Stimulated activated CD8-positive, alpha-beta memory T cell treated with anti-CD3 and anti-CD28 coated beads, Interleukin-7, amount 100 ng/mL, for 4 hours (primary cell): ENCODE measurements around the gene CLMP.
"Not testable (repeated sequence)": the region's sequence is repeated elsewhere in the genome, so short reads cannot be mapped to it uniquely, and the experiment has no call there.

Experiments
- DNase-seq, 2 donors: peaks; one replicate each; pipeline ENCODE4 v3.0.0-alpha.2; 2020; ENCODE audit warnings: low read depth in 2 of 2

The CLMP gene

DNA sequence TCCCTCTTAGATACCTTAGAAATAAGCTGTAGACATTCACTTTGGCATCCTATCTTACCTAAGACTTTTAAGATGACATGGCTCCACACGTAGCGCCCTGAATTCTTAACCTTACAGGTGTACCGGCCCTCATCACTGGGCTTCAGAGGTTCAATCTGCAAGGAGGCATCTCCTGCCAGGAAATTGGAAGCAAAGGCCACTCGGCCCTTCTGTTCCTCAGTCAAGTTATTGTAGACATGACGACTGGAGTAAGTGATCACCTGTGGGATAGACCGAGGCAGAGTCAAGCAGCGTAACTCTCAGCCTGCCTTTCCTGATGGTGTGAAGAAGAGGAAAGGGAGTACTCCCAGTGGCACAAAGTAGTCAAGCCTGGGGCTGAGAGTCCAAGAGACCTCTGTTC lies 110.6 kb downstream of the CLMP start:
- no peak for DNase-seq

DNA sequence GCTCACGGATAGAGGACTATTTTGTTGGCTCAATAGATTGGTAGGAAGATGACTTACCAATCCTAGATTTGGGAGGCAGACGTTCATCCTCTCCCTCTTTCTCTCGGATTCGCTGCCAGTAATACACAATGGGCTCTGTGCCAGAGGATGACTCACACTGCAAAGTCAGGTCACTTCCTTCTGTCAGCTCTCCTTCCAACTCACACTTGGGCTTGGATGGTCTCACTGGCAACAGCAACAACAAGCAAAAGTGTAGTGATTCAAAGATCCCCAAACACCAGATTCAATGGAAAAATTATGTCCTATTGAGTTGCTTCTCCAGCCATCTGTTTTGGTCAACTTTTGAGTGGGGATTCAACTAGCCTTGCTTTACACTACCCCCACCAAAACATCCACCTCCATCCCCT lies 111.4 kb downstream of the CLMP start:
- DNase-seq, result peak; percentile 33 to 35

GRCh38 chr11:123082977-123083376 lies 112.1 kb downstream of the CLMP start:
- DNase-seq, result no peak

DNA sequence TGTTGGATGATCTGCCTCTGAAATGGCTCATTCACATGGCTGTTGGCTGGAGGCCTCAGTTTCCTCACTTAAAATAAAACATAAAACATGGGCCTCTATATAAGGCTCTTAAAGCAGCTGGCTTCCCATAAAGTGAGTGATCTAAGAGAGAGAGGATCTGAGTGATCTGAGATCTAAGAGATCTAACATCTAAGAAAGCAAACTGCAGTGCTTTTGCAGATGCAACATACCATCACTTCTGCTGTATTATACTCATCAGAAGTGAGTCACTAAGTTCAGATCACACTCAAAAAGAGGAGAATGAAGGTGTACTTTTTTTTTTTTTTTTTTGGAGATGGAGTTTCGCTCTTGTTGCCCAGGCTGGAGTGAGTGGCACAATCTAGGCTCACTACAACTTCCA lies 115.0 kb downstream of the CLMP start:
- no peak for DNase-seq

DNA sequence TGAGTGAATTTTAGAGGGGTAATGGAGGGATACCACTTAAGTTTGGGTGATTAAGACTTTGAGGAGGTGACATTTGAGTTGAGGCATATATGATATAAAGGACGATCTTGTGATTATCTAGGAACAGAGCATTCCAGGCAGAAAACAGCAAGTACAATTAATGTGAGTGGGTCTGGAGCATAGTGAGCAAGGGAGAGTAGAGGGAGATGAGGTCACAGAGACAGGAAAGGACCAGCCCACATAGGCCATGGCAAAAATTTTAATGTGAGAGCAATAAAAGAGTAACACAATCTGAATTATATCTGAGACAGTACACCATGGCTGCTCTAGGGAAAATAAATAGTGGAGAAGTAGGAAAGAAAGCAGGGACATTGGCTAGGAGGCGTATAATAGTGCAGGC lies 118.6 kb downstream of the CLMP start:
- DNase-seq, result no peak

DNA sequence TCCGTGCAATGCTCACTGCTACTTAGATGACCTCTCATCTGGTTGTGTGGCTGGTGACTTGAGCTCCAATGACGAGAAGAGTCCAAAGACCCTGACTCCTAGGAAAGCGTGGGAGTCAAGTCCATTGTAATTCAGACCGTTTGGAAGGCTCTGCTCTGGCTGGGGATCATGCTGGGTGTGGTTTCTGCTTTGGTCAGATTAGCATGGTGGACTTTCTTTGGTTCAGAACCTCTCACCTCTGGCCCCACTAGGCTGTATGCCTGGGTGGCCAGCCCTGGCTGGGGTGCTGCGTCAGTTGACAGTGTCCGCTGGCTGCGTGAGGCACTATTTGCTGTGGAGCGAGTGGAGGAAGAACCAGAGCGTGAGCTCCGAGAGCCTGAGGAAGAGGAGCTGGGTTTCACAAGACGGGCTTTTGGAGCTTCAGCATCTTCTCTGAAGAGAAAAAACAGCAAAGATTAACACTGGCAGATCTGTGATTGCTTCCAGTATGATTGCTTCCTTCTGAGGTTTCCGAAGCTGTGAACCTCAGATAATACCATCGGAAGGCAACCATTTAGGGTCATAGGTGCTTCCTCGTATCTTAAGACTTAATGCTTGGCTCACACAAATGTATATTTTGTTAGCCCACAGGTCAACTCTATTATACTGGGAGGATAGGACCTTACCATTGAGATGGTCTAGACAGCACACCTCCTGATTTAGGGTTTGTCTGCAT lies 121.5 kb downstream of the CLMP start:
- DNase-seq, result no peak

- no peak for DNase-seq
These were observed 122.3 kb downstream of the CLMP start for GRCh38 chr11:123072762-123073161.

DNA sequence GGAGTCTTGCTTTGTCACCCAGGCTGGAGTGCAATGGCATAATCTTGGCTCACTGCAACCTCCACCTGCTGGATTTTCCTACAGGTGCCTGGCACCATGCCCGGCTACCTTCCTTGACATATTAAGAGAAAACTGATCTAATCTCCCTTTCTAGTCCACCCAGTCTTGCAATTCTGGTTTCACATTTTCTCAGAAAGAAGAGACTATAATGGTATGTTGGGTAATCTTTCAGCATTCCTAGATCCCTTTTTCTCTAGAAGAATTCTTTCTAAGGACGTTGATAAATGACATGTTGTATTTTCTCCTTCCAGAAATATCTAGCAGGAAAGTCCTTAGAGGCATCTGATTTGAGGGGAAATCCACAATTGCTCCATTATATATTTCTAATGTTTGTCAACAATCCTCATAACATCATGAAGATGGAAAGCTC lies 122.7 kb downstream of the CLMP start:
- DNase-seq, result no peak

GRCh38 chr11:123069908-123070821 lies 124.9 kb downstream of the CLMP start:
- DNase-seq, result no peak

- DNase-seq, result no peak
These were observed 129.4 kb downstream of the CLMP start for GRCh38 chr11:123065621-123066020.

GRCh38 chr11:123063826-123064657 lies 131.0 kb downstream of the CLMP start:
- DNase-seq, result no peak

- DNase-seq, result no peak
These were observed 131.9 kb downstream of the CLMP start for GRCh38 chr11:123062892-123063825.

DNA sequence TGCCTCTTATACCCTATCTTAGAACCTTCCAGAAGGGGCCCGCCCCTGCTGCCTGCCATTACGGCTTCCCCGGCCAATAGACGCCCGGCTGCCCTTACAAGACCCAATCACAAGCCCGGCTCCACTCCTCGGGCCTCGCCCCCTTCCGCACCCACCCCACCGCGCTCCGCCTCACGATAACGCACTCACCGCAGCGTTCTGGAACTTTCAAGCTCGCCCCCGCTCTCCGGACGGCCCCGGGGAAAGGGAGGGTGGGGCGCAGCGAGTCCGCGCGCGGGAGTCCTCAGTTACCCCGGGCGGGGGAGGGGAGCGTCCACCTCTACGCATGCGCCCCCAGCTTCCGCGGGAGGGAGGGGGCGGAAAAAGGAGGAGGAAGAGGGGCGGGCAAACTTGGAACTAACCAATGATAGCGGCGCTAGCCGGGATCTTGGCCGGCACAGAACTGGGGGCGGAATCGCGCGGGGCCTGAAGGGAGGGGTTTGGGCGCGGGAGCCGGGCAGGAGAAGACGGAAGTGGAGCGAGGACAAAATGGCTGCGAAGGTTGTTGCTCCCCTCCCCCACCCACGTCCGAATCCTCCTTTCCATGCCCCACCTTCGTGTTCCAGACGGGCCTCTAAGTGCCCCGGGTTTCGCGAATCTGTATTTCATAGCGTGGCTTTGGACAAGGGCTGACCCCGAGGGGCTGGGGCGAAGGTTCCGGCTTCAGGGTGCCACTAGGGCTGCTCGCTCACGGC lies 132.7 kb downstream of the CLMP start:
- DNase-seq, result peak; percentile 100

GRCh38 chr11:123061403-123062157 lies 133.5 kb downstream of the CLMP start, which contains the start of gene HSPA8:
TSS of gene HSPA8 (minus strand) at chr11:123062136. CDS start at chr11:123061324, 812 bp downstream.
- DNase-seq, result peak; percentile 57 to 64

DNA sequence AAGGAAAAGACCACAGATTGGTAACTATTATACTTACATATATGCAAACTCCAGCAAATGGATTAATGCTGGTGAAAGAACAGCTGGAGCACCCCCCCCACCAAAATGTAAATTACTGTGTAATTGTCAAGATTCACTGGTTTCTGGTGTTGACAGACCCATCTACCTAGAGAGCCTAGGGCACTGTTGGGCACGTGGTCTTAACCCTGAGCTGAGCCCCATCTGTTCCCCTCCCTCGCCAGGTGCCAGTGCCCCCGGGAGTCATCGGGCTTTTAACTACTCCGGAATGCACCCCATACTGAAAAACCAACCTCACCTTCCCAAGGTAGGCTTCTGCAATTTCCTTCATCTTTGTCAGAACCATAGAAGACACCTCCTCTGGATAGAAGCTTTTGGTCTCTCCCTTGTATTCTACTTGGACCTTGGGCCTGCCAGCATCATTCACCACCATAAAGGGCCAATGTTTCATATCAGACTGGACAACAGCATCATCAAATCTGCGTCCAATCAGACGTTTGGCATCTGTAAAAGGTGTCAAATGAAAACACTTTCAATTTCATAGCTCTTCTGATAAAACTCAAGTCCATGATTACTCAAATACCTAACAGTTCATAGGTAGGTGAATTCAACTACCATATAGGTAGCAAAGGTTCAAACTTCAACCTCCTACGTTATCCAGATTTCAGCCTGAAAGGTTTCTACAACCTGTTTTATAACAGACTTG lies 134.6 kb downstream of the CLMP start:
- no peak for DNase-seq

- DNase-seq, result not testable (repeated sequence)
These were observed 135.8 kb downstream of the CLMP start for GRCh38 chr11:123059041-123059920.

DNA sequence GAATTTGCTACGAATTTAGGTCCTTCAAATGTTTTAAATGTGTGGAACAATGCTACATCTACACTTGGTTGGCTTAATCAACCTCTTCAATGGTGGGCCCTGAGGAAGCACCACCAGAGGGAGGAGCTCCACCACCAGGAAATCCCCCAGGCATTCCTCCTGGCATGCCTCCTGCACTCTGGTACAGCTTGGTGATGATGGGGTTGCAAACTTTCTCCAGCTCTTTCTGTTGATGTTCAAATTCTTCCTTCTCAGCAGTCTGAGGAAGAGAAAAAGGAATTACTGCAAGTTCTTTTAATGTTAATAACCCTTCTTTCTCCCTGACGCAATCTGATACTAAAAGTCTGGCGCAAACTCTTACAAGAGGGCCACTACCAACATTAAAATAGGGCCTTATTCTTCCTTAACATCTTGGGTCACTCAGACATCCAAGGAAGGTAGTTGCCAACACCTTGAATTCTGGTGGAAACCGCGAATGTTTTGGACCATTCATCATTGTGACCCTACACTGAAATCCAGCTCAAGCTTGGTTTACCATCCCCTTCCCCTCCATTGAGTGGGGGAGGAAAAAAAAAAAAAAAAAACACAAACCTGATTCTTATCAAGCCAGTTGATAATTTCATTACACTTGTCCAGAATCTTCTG lies 137.3 kb downstream of the CLMP start:
- DNase-seq, result no peak
